Neuronal stem cell (in vitro differentiated cells): ENCODE measurements around the gene PNCK.

ENCODE experiments used
- DNase-seq: peaks from one replicate; pipeline ENCODE4 v3.0.0-alpha.2; 2013; ENCODE audit warnings: low spot score
- H2AFZ ChIP-seq: one replicate; pipeline ENCODE4 v1.6.1; 2013; ENCODE audit warnings: mild to moderate bottlenecking, low read length, inconsistent platforms
- H2AK5ac ChIP-seq: 2 replicates; pipeline ENCODE4 v1.6.1; 2013; ENCODE audit warnings: low read depth, mild to moderate bottlenecking, inconsistent platforms, low read length, moderate library complexity, mixed read lengths
- H2BK120ac ChIP-seq: 2 replicates; pipeline ENCODE4 v1.6.1; 2013; ENCODE audit warnings: low read depth, mild to moderate bottlenecking, inconsistent platforms, low read length, moderate library complexity, mixed read lengths
- H2BK12ac ChIP-seq: one replicate; pipeline ENCODE4 v1.6.1; 2013; ENCODE audit warnings: low read length, inconsistent platforms
- H2BK15ac ChIP-seq: 2 replicates; pipeline ENCODE4 v1.6.1; 2013; ENCODE audit warnings: mild to moderate bottlenecking, low read length, inconsistent platforms, mixed read lengths
- H2BK5ac ChIP-seq: one replicate; pipeline ENCODE4 v1.6.1; 2013; ENCODE audit warnings: inconsistent platforms, mild to moderate bottlenecking, low read length, moderate library complexity
- H3K14ac ChIP-seq: one replicate; pipeline ENCODE4 v1.6.1; 2013; ENCODE audit warnings: low read length, inconsistent platforms
- H3K18ac ChIP-seq: 2 replicates; pipeline ENCODE4 v1.6.1; 2013; ENCODE audit warnings: low read length, inconsistent platforms
- H3K23ac ChIP-seq: 2 replicates; pipeline ENCODE4 v1.6.1; 2013; ENCODE audit warnings: low read depth, mild to moderate bottlenecking, mixed read lengths, low read length, inconsistent platforms; ENCODE audit not compliant: poor library complexity
- H3K27ac ChIP-seq: replicated peaks from 3 replicates; pipeline ENCODE4 v1.5.1; 2013; ENCODE audit warnings: low read length, inconsistent platforms
- H3K27me3 ChIP-seq, 3 experiments: 2 replicates each; pipeline ENCODE4 v1.6.1; 2013; ENCODE audit warnings: low read length in 3 of 3, mild to moderate bottlenecking in 2 of 3, inconsistent platforms in 1 of 3, low read depth in 1 of 3, mixed read lengths in 1 of 3, moderate library complexity in 1 of 3; ENCODE audit not compliant: control insufficient read depth in 3 of 3, insufficient read depth in 3 of 3
- H3K36me3 ChIP-seq, 2 donors: replicated peaks in 1 of 2; 2 replicates each; pipeline ENCODE4 v1.6.1; 2013; ENCODE audit warnings: low read length in 2 of 2; ENCODE audit not compliant: control insufficient read depth in 2 of 2, insufficient read depth in 2 of 2
- H3K4ac ChIP-seq: 2 replicates; pipeline ENCODE4 v1.6.1; 2013; ENCODE audit warnings: inconsistent platforms, mild to moderate bottlenecking, low read length, moderate library complexity
- H3K4me1 ChIP-seq, 2 donors: 1 replicate in 1 of 2; 2 replicates in 1 of 2; pipeline ENCODE4 v1.6.1; 2013; ENCODE audit warnings: low read length in 2 of 2, low read depth in 1 of 2; ENCODE audit not compliant: control insufficient read depth in 2 of 2, insufficient read depth in 1 of 2
- H3K4me2 ChIP-seq: one replicate; pipeline ENCODE4 v1.6.1; 2013; ENCODE audit warnings: mild to moderate bottlenecking, low read length, inconsistent platforms; ENCODE audit not compliant: insufficient read depth, poor library complexity, severe bottlenecking
- H3K4me3 ChIP-seq, 2 donors: 2 replicates each; pipeline ENCODE4 v1.5.1; 2013; ENCODE audit warnings: low read length in 2 of 2, mild to moderate bottlenecking in 2 of 2, inconsistent platforms in 1 of 2, moderate library complexity in 1 of 2
- H3K79me1 ChIP-seq: one replicate; pipeline ENCODE4 v1.6.1; 2013; ENCODE audit warnings: low read depth, mild to moderate bottlenecking, inconsistent platforms, low read length, moderate library complexity
- H3K9ac ChIP-seq: one replicate; pipeline ENCODE4 v1.6.1; 2013; ENCODE audit warnings: mild to moderate bottlenecking, low read depth, low read length, inconsistent platforms; ENCODE audit not compliant: poor library complexity
- H3K9me3 ChIP-seq, 2 donors: replicated peaks in 1 of 2; 2 replicates each; pipeline versions ENCODE3 to v1.6.1; 2013; ENCODE audit warnings: low read length in 2 of 2, mild to moderate bottlenecking in 2 of 2, inconsistent platforms in 1 of 2, low read depth in 1 of 2, mixed read lengths in 1 of 2, moderate library complexity in 1 of 2; ENCODE audit not compliant: control insufficient read depth in 2 of 2, insufficient read depth in 1 of 2
- H4K8ac ChIP-seq: one replicate; pipeline ENCODE4 v1.6.1; 2013; ENCODE audit warnings: low read depth, mild to moderate bottlenecking, inconsistent platforms, low read length, moderate library complexity
- H4K91ac ChIP-seq: one replicate; pipeline ENCODE4 v1.6.1; 2013; ENCODE audit warnings: low read length, low read depth, mild to moderate bottlenecking, inconsistent platforms; ENCODE audit not compliant: poor library complexity
- WGBS, 2 donors: extraction: QIAGEN DNeasy Blood & Tissue Kit; methylation state at CpG; one replicate each; pipeline ENCODE4 v1.1.7; 2013; ENCODE audit warnings: missing lambda C conversion rate in 2 of 2, mixed read lengths in 1 of 2; ENCODE audit not compliant: insufficient read length in 2 of 2, insufficient replicate concordance in 1 of 2; ENCODE audit errors: extremely low coverage in 2 of 2; 5-methylcytosine and 5-hydroxymethylcytosine counted together

Gene PNCK

DNA sequence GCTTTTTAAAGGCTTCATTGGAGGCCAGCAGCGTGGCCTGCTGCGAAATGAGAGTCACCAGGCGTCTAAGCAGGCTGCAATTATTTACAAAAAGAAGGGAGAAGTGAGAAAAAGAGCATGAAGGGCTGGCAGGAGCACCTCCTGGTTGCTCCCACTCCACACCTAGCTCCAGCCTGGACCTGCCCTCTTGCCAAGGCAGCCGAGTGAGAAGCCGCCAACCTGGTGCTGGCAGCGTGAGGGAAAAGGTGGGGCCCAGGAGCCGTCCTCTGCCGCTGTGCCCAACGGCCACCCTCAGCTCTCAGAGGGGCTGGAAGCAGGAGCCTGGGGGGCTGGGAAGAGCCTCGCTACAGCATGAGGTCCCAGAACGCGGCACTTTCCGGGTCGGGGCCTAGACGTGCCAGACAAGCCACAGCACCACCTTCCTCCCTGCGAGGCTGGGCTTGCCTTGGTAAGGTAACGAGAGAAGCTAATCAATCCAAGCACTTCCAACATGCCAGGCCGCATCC is 30.5 kb upstream of the PNCK start:
- H3K4ac ChIP-seq: no peak overlapping the region
- no peak overlapping the region for H3K14ac ChIP-seq
- no peak overlapping the region for H3K9ac ChIP-seq
- H2BK15ac ChIP-seq: no peak overlapping the region
- WGBS, 2 donors: no CpG with 5 or more reads among the region's 18 CpGs
- no peak overlapping the region for H3K4me3 ChIP-seq
- H3K4me2 ChIP-seq: no peak overlapping the region
- no peak overlapping the region for H3K23ac ChIP-seq
- peaks cover 0 to 18% (median 0%) of the 10 kb centered on the region in 3 experiments for H3K27me3 ChIP-seq
- no peak for DNase-seq
- H3K9me3 ChIP-seq: no peaks in the 10 kb centered on the region
- no peaks in the 10 kb centered on the region for H3K4me1 ChIP-seq
- peaks cover 2% of the 10 kb centered on the region for H3K79me1 ChIP-seq
- H3K18ac ChIP-seq: no peak overlapping the region
- H2AK5ac ChIP-seq: no peak overlapping the region
- H3K36me3 ChIP-seq: peaks cover 2 to 31% of the 10 kb centered on the region in 2 donors
- no peak overlapping the region for H2BK5ac ChIP-seq
- no peak overlapping the region for H2AFZ ChIP-seq
- H3K27ac ChIP-seq: no peak overlapping the region
- no peak overlapping the region for H2BK12ac ChIP-seq
- no peak overlapping the region for H4K8ac ChIP-seq
- no peak overlapping the region for H4K91ac ChIP-seq
- H2BK120ac ChIP-seq: no peak overlapping the region

DNA sequence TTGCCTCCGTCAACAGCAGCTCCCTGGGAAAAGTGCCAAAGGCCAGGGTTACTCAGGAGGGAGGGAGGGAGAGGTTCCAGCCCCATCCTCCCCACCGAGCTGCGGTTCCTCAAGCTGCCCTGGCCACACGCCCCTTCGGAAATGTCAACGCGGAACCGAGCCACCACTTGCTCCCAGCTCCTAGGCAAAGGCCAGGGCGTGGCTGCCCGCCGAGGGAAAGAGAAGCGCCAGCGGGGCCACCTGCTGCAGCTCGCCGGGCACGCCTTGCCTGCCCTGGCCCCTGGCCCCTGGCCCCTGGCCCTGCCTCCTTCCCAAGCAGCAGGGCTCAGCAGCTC is 29.4 kb upstream of the PNCK start:
- Histone ChIP-seq H2BK15ac (no peak overlapping the region), H3K14ac (no peak overlapping the region), H2AK5ac (no peak overlapping the region), H2BK12ac (no peak overlapping the region), H2BK120ac (no peak overlapping the region), H3K4me1 (no peaks in the 10 kb centered on the region), H3K9me3 (no peaks in the 10 kb centered on the region), H3K4ac (no peak overlapping the region), H3K23ac (no peak overlapping the region), H3K79me1 (peaks cover 2% of the 10 kb centered on the region), H2BK5ac (no peak overlapping the region), H3K9ac (no peak overlapping the region), H3K36me3 (peaks cover 2 to 31% of the 10 kb centered on the region in 2 donors), H4K91ac (no peak overlapping the region), H3K4me2 (no peak overlapping the region), H3K27ac (no peak overlapping the region), H3K4me3 (no peak overlapping the region), H3K18ac (no peak overlapping the region), H2AFZ (no peak overlapping the region), H4K8ac (no peak overlapping the region), H3K27me3 (peaks cover 0 to 20% (median 0%) of the 10 kb centered on the region in 3 experiments)
- no CpG with 5 or more reads among the region's 16 CpGs for WGBS, 2 donors
- no peak for DNase-seq

DNA sequence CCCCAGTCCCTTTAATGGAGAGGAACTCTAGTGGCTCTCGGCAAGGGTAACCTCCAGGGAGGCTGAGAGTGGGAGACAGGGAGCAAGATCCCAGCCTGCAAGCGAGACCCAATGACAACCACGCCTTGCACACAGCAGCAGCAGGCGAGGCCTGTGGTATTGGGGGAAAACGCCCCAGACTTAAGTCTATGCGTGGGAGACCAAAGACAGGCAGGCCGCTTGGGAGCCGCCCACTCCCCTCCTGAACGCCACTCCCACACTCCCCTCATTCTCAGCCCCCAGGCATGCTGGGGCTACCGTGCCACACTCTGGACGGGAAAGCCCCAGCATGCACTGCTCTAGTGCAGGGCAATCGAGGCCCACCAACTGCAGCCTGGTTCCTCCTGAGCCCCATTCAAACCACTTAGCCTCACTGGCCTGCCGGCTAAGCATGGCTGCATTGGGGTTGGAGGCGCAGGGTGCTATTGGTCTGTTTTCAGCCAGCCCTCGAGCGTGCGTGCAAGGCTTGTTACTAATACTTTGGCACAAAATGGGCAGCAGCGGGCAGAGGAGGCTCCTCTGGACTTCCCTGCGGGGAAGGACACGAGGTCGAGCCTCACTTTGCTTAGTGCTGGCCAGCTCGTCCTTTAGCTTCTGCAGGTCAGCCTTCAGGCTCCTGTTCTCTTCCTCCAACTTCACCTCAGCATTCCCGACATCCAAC is 28.9 kb upstream of the PNCK start:
- no peak overlapping the region for H2BK12ac ChIP-seq
- H3K14ac ChIP-seq: no peak overlapping the region
- peaks cover 2 to 31% of the 10 kb centered on the region in 2 donors for H3K36me3 ChIP-seq
- no peak overlapping the region for H2BK5ac ChIP-seq
- H2BK15ac ChIP-seq: no peak overlapping the region
- no peak for DNase-seq
- no peak overlapping the region for H3K4me3 ChIP-seq
- no peak overlapping the region for H2AFZ ChIP-seq
- H4K91ac ChIP-seq: no peak overlapping the region
- no peak overlapping the region for H3K27ac ChIP-seq
- H2BK120ac ChIP-seq: no peak overlapping the region
- H2AK5ac ChIP-seq: no peak overlapping the region
- H3K4ac ChIP-seq: no peak overlapping the region
- H3K9me3 ChIP-seq: no peaks in the 10 kb centered on the region
- no peak overlapping the region for H4K8ac ChIP-seq
- H3K9ac ChIP-seq: no peak overlapping the region
- no peak overlapping the region for H3K4me2 ChIP-seq
- no CpG with 5 or more reads among the region's 23 CpGs for WGBS, 2 donors
- no peak overlapping the region for H3K18ac ChIP-seq
- H3K4me1 ChIP-seq: no peaks in the 10 kb centered on the region
- peaks cover 2% of the 10 kb centered on the region for H3K79me1 ChIP-seq
- H3K23ac ChIP-seq: no peak overlapping the region
- peaks cover 0 to 22% (median 0%) of the 10 kb centered on the region in 3 experiments for H3K27me3 ChIP-seq

DNA sequence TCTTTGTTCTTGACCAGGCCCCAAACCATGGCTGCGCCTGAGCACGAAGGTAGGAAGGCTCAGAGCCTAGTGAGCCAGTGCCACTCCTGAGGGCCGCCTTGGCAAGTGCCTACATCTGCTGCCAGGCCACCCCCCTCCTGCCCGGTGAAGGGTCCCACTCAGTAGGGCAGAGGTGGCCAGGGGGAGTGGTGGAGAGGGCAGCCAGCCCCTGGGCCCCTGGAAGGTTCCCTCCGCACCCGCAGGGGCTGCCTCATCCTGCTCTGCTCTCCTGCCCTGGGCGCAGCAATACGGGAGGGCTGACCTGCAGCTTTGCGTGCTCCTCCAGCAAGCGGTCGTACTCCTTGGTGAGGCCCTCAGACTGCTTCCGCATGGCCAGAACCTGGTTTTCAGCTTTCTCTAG is 28.1 kb upstream of the PNCK start:
- Histone ChIP-seq H3K36me3 (peaks cover 2 to 36% of the 10 kb centered on the region in 2 donors), H3K27ac (no peak overlapping the region), H3K79me1 (peaks cover 2% of the 10 kb centered on the region), H3K14ac (no peak overlapping the region), H3K9ac (no peak overlapping the region), H2BK15ac (no peak overlapping the region), H3K18ac (no peak overlapping the region), H3K4me1 (no peaks in the 10 kb centered on the region), H3K27me3 (peaks cover 0 to 26% (median 0%) of the 10 kb centered on the region in 3 experiments), H4K8ac (no peak overlapping the region), H2AFZ (no peak overlapping the region), H3K4ac (no peak overlapping the region), H3K4me2 (no peak overlapping the region), H3K23ac (no peak overlapping the region), H3K9me3 (no peaks in the 10 kb centered on the region), H3K4me3 (no peak overlapping the region), H2BK5ac (no peak overlapping the region), H2BK12ac (no peak overlapping the region), H2BK120ac (no peak overlapping the region), H4K91ac (no peak overlapping the region), H2AK5ac (no peak overlapping the region)
- no peak for DNase-seq
- no CpG with 5 or more reads among the region's 12 CpGs for WGBS, 2 donors
